Measurements from ENCODE around the gene DNAJA4.

- TF ChIP-seq EZH2 (IDR thresholded peaks at IDR 0.05; ENCODE audit: borderline replicate concordance, low read depth, low read length, severe bottlenecking) (no peak), CTCF (IDR thresholded peaks at IDR 0.05; ENCODE audit: borderline replicate concordance, extremely low read depth, low read length, poor library complexity, severe bottlenecking) (no peak)
Observed at GRCh38 chr15:78263351-78263781, 996 bp upstream of the DNAJA4 start.

Data from DND-41 (cell line).